HG03565 (cell line): Measurements from ENCODE around the gene NUP85.
"Not testable (repeated sequence)": the region's sequence is repeated elsewhere in the genome, so short reads cannot be mapped to it uniquely, and the experiment has no call there.

Experiments
- ATAC-seq: cut with Tn5 transposase; IDR thresholded peaks from one replicate; pipeline ENCODE4 v1.9.1; 2021; ENCODE audit warnings: mild to moderate bottlenecking, moderate library complexity; ENCODE audit not compliant: unreplicated experiment

The NUP85 gene

DNA sequence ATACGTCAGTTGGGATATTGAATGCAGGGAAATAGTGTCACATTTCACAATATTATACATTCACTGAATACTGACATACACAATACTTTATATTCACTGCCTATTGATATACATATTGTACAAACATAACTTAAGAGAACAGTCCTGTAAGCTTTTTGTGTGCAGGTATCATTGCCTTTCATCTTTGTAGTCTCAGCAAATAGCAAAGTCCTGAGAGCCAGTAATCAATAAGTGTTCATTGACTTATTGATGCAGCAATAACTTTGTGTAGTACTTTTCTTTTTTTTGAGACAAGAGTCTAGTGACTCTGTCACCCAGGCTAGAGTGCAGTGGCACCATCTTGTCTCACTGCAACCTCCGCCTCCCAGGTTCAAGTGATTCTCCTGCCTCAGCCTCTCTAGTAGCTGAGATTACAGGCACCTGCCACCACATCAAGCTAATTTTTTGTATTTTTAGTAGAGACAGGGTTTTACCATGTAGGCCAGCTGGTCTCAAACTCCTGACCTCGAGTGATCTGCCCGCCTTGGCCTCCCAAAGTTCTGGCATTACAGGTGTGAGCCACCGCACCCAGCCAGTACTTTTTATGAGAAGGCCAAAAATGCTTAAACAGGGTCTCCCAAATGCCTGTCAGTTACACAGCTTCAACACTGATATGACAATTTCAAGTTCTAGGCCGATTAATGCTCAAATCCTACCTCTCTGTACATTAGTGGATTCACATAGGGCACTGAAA is 5.4 kb upstream of the NUP85 start:
- no peak for ATAC-seq

GRCh38 chr17:75205793-75206163 is 299 bp downstream of the NUP85 start:
- no peak for ATAC-seq

DNA sequence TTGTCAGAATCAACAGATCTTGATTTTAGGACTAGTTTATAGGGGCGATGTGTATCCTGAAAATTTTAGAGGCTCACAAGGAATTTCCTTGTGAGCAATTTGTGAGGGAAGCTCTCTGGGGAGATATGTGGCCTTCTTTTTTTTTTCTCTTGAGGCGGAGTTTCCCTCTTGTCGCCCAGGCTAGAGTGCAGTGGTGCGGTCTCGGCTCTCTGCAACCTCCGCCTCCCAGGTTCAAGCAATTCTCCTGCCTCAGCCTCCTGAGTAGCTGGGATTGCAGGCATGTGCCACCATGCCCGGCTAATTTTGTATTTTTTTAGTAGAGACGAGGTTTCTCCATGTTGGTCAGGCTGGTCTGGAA is 1.6 kb downstream of the NUP85 start:
- ATAC-seq, result not testable (repeated sequence)

GRCh38 chr17:75207760-75208159 is 2.3 kb downstream of the NUP85 start:
- ATAC-seq, result no peak

DNA sequence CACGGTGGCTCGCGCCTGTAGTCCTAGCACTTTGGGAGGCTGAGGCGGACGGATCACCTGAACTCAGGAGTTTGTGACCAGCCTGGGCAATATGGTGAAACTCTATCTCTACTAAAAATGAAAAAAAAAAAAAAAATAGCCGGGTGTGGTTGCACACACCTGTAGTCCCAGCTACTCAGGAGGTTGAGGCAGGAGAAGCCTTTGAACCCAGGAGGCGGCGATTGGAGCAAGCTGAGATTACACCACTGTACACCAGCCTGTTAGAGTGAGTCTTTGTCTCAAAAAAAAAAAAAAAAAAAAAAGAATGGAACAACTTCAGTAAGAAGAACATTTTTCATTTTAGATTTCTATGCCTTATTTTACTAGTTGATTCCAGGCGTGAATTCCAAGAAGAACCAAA is 2.7 kb downstream of the NUP85 start:
- no peak for ATAC-seq

GRCh38 chr17:75209061-75209460 is 3.6 kb downstream of the NUP85 start:
- ATAC-seq, result no peak

DNA sequence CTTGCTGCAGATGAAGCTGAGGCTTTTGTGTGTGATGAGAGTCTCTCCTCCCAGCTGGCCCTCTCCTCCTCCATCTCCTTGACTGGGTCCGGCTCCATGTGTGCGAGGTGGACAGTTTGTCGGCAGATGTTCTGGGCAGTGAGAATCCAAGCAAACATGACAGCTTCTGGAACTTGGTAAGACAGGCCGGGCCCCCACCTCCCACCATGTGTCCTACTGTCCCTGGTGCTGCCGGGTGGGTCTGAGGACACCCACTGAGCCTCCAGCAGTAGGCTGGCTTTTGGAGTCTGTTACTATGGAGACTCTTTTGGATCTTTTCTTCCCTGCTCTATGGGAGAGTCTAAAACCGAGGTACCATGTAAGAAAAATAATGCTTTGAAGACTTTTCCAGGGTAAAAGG is 12.7 kb downstream of the NUP85 start:
- ATAC-seq, result no peak

DNA sequence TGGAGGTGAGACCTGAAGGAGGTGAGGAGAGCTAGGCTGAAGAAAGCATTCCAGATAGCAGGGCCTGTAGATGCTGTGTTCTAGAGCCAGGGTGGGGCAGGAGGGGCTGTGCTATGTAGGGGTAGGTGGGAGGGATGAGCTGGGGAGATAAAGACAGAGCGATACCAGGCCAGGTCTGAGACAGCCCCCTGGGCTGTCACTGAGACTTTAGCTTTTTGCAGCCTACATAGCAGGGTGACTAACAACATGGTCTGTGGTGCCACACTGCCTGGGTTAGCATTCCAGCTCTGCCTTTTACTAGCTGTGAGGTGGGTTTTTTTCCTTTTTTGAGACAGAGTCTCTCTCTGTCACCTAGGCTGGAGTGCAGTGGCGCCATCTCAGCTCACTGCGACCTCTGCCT is 14.3 kb downstream of the NUP85 start:
- ATAC-seq, result no peak

GRCh38 chr17:75225016-75225415 is 19.5 kb downstream of the NUP85 start:
- ATAC-seq, result no peak

DNA sequence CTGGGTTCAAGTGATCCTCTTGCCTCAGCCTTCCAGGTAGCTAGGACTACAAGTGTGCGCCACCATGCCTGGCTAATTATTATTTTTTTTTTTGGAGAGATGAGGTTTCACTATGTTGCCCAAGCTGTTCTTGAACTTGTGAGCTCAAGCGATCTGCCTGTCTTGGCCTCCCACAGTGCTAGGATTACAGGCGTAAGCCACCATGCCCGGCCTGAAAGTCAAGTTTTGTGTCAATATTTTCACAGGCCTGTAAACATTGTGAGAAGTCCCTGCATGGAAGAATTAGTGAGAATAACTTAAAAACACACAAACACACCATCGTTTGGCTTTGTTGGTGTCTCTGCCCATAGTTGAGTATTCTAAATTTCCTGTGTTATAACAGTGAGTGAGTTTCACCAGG is 22.2 kb downstream of the NUP85 start:
- ATAC-seq, result no peak

DNA sequence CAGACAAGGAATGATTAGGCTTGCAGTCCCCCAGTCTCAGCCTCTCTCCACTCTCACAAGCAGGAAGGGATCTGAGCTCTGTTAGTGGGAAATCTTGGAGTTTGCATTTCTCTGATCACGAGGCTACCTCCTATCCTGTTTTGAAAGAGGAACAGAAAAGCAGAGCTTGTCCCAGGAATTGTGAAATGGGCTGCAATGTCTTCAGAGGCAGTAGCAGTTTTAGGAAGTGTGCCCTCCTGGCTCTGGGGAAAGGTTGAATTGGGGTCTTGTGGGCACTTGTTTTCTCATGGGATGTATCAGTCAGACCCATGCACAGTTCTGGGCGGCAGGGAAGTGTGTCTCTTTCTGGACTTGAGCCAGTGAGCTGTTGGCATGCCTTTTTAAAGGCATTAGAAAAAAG is 22.8 kb downstream of the NUP85 start:
- ATAC-seq, result no peak

DNA sequence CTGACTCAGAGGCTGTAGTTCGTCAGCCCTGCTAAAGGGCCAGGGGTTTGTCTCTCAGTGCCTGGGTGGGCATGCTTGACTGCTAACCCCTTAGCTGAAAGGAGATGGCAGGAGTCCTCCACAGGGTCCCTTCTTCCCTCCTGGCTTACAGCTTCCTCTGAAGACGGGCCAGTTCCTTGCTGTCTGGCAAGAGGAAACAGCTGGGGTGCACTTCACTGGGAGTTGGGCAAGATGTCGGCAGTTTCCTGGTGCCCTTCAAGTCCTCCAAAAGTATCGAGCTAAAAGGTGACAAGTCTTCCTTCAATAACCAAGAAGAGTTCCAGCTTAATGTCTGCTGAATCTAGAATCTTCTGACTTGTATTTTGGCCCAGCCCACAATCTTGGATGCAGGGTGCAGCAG is 23.4 kb downstream of the NUP85 start:
- no peak for ATAC-seq

DNA sequence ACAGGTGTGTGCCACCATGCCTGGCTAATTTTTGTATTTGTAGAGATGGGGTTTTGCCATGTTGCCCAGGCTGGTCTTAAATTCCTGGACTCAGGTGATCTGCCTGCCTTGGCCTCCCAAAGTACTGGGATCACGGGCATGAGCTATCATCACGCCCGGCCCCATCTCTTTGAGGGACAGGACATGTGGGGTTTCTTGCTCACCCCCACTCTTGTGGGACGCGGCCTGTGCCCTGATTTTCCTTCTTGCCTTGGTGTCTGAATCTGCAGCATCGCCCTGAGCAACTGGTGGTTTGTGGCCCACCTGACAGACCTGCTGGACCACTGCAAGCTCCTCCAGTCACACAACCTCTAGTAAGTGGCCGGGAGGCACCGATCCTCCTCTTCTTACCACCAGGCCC is 25.6 kb downstream of the NUP85 start:
- no peak for ATAC-seq

DNA sequence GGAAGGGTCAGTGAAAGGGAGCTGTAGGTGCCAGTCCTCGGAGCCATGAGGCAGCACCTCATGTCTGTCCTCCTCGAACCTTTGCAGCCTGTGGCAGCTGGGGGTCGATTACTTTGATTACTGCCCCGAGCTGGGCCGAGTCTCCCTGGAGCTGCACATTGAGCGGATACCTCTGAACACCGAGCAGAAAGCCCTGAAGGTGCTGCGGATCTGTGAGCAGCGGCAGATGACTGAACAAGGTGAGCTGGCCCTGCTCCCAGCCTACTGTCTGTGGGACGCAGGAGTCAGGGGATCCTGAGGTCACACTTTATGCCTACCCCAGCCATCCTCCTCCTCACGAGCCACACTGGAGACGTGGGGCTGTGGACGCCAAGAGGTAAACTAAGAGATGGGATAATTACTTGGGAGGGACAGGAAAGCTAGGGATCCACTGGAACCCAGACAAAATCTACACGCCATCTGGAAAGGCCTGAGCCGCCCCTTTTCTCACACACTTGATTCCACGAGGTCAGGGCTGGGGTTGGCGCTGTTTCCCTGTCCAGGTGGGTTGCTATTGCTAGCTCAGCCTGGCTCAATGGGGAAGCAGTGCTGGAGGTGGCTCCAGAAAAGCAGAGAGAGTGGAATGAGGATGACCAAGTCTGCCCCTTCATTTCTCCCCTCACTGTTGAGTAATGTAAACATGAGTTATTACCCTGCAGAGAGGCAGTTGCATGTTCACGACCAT is 26.4 kb downstream of the NUP85 start:
- ATAC-seq, result no peak

DNA sequence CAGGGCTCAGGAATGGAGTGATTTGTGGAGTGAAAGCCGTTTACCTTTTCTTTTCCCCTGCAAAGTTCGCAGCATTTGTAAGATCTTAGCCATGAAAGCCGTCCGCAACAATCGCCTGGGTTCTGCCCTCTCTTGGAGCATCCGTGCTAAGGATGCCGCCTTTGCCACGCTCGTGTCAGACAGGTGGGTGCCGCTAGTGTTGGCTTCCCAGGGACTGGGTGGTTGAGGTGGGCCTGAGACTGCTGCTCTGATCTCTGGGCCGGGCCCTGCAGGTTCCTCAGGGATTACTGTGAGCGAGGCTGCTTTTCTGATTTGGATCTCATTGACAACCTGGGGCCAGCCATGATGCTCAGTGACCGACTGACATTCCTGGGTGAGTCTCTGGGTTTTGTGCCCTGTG is 27.3 kb downstream of the NUP85 start:
- ATAC-seq, result no peak

DNA sequence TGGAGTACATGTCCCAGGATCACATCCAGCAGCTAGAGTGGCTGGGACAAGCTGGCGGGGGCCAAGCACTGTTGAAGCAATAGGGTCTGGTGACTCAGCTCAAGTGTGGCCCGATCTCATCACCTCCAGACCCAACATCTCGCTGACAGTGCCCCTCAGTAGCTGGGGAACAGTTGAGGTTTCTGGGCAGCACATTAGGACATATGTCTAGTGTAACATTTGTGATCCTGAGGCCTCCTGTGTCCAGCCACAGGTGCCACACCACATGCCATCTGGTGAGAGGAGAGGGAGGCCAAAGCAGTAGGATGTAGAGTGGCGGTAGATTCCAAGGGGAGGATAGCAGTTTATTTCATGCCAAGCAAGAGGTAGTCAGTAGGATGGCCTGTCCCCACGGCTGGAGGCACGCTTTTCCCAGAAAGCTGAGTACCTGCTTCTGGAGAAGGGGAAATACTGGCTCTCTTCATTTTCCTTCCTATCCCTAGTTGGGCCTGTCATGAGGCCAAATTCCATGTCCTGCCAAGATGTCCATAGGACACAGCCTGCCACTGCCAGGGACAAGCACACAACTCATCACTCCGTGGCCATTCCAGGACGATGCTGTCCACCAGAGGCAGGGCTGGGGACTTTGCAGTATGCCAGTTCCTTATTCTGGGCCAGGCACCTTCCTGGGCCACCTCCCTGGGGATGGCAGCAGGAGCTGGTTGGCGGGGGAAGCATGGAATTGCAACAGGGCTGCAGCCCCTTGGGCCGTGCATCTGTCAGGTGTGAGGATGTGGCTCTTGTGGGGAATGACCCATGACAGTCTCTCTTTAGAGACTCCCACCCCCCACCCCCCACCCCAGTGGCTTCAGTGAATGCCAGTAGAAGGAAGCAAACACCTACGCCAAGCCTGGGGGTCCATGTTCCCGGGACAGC is 31.9 kb downstream of the NUP85 start:
- ATAC-seq, result no peak

- no peak for ATAC-seq
Observed at GRCh38 chr17:75238020-75238580, 32.6 kb downstream of the NUP85 start.

GRCh38 chr17:75238684-75239191 is 33.3 kb downstream of the NUP85 start:
- ATAC-seq, result no peak

GRCh38 chr17:75239214-75239613 is 33.7 kb downstream of the NUP85 start:
- no peak for ATAC-seq

DNA sequence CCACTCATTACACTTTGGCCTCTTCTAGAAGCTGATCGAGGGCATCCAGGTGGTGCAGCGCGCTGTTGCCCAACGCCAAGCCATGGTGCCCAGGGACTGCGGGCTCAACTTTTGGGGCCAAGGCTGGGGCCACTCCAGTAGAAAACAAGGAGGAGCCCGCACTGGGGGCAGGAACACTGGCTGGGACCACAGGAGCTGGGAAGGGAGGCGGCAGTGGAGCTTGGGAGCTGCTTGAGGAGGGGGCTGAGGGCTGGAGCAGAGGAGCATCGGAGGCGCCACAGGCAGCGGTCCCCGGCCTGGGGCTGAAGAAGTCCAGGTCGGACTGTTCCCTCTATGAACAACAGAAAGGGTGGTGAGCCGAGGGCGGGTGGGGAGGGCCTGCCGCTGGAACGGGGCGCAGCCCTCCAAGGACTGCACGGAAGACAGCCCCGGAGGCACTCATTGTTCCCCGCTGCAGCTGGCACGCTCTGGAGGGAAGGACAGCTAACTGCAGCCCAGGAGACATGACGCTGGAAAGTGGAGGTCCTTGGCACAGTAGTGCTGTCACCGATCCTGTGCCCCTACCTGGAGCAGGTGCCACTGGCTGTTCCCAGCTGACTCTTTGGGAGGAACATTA is 34.4 kb downstream of the NUP85 start:
- ATAC-seq, result no peak
